Measurements from ENCODE around the gene TEX13A. TPM values are rescaled to one million over a fixed set of nuclear protein-coding genes. Genes with fewer than 3 reads are reported as not detected.

Gene TEX13A
- total and polyA plus RNA-seq, 10 of the 15 experiments (the other 5 are each of a cell fraction or from before 2014, with no cell fraction given), result not detected

DNA sequence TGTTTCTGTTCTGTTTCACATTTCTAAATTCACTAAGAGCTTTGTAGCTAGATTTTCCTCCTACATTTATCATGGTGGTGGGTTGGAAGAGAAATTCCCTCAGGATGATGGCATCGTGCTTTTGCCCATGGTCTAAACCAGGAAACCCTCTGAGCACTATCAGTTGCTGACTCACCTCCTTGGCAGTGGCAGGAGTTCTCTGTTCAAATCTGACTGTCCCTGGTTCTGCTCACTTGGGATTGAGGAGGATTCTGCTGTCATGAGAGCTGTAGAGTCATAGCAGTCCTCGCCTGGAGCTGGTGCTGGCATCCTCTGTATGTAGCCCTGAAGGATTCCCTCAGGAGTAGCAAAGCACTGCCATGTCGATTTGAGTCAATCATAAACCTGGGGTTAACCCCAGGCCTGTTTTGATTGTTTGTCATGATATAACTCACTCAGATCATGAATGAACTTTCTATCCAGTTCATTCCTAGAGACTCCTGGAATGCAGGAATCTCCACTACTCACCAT is 9.4 kb downstream of the TEX13A start:
- RAD21 ChIA-PET (ENCODE audit: unreplicated experiment), result interaction anchor here (0.6 kb wide), 1 partner anchor 1645 kb away, joined by 3 read pairs; no protein-coding TSS in a partner anchor
- in situ Hi-C loops (cut with MboI), result no loop called here
- TF ChIP-seq ZNF592 (IDR thresholded peaks at IDR 0.05) (no peak), USF1 (IDR thresholded peaks at IDR 0.05; ENCODE audit: borderline replicate concordance, extremely low read length, insufficient read depth, low read depth, low read length) (no peak), ETV6 (conservative IDR thresholded peaks at IDR 0.05 in 1 of 2, IDR thresholded peaks at IDR 0.05 in 1 of 2; ENCODE audit: borderline replicate concordance in 1 of 2, low read depth in 1 of 2) (no peak), PAX5 (IDR thresholded peaks at IDR 0.05; ENCODE audit: borderline replicate concordance, low read depth, low read length) (no peak)
- TF ChIP-seq, protein P1, sequence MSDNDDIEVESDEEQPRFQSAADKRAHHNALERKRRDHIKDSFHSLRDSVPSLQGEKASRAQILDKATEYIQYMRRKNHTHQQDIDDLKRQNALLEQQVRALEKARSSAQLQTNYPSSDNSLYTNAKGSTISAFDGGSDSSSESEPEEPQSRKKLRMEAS (IDR thresholded peaks at IDR 0.05; ENCODE audit: low read depth, low read length), result no peak

More for the DNA sequence above, 9.4 kb downstream of the TEX13A start:
- BruUV-seq (replicated peaks), result no TSS peak
- Histone ChIP-seq H3K27ac (ENCODE audit: control insufficient read depth, insufficient read depth) (no peak overlapping the region), H3K27me3 (replicated peaks in 1 of 2; ENCODE audit: control insufficient read depth in 2 of 2, insufficient read depth in 2 of 2, low read length in 1 of 2) (no peaks in the 10 kb centered on the region), H3K79me2 (ENCODE audit: control insufficient read depth, insufficient read depth, low read length) (no peaks in the 10 kb centered on the region), H3K4me1 (ENCODE audit: control insufficient read depth, insufficient read depth, low read length) (no peaks in the 10 kb centered on the region), H3K9ac (ENCODE audit: control insufficient read depth, insufficient read depth, low read length) (no peak overlapping the region), H3K4me2 (ENCODE audit: control insufficient read depth, insufficient read depth) (no peak overlapping the region), H2AFZ (ENCODE audit: control insufficient read depth, low read depth, low read length) (no peak overlapping the region), H4K20me1 (ENCODE audit: control insufficient read depth, insufficient read depth) (no peaks in the 10 kb centered on the region), H3K9me3 (replicated peaks; ENCODE audit: control insufficient read depth, insufficient read depth, low read length) (no peaks in the 10 kb centered on the region), H3K4me3 (no peak overlapping the region), H3K36me3 (ENCODE audit: control insufficient read depth in 2 of 2, insufficient read depth in 2 of 2, low read length in 1 of 2) (no peaks in the 10 kb centered on the region)
- no peak for ATAC-seq
- SMC1A ChIA-PET (ENCODE audit: uncharacterized antibody, unreplicated experiment), result no interaction called here
- CTCF ChIA-PET, result interaction anchor here (0.8 to 1.8 kb wide), 2 partner anchors 21 kb away, joined by 3 to 5 read pairs; no protein-coding TSS in a partner anchor
- intact Hi-C loops (cut with micrococcal nuclease; ENCODE audit: unreplicated experiment), result no loop called here
- POLR2A ChIA-PET, result no interaction called here
- no peak for FAIRE-seq
- DNase-seq (ENCODE audit: low read depth, low spot score), result no peak
- WGBS (ENCODE audit: insufficient coverage, insufficient replicate concordance, low lambda C conversion rate, missing lambda C conversion rate), result 8% methylated on average over 3 of the region's 3 CpGs
